WTC11 (cell line): ENCODE data around the gene ERC2. TPM values are rescaled to one million over a fixed set of nuclear protein-coding genes. Genes with fewer than 3 reads are reported as not detected.

Experiments
- ATAC-seq: fragments of 200-7000 bp; cut with Tn5 transposase; 2 replicates; pipeline ENCODE4 v1.10.0; 2021; ENCODE audit warnings: mild to moderate bottlenecking, moderate library complexity
- CTCF ChIA-PET: fragments of 300-600 bp; sonication (Branson Sonifier 250); formaldehyde crosslinking; loops from one replicate; lab custom pipeline; 2021; ENCODE audit warnings: antibody characterized with exemption; lab: Charles Lee
- POLR2A ChIA-PET: fragments of 350-600 bp; sonication (Branson Sonifier 250); formaldehyde crosslinking; loops from one replicate; lab custom pipeline; 2021; ENCODE audit warnings: antibody characterized with exemption; lab: Charles Lee
- DNase-seq: peaks from one replicate; pipeline ENCODE4 v3.0.0; 2021; ENCODE audit warnings: low spot score
- H3K27ac Mint-ChIP-seq: 2 replicates; pipeline ENCODE4 v1.8.0; 2021; ENCODE audit warnings: mixed read lengths
- H3K27me3 Mint-ChIP-seq: 2 replicates; pipeline ENCODE4 v1.8.0; 2021; ENCODE audit warnings: low read depth, mild to moderate bottlenecking, moderate library complexity, mixed read lengths
- H3K36me3 Mint-ChIP-seq: 2 replicates; pipeline ENCODE4 v1.8.0; 2021; ENCODE audit warnings: mixed read lengths
- H3K4me1 Mint-ChIP-seq: 2 replicates; pipeline ENCODE4 v1.8.0; 2022; ENCODE audit warnings: mixed read lengths
- H3K4me3 Mint-ChIP-seq: 2 replicates; pipeline ENCODE4 v1.8.0; 2021; ENCODE audit warnings: mild to moderate bottlenecking, moderate library complexity, mixed read lengths
- H3K9me3 Mint-ChIP-seq: 2 replicates; pipeline ENCODE4 v1.8.0; 2021; ENCODE audit warnings: mixed read lengths
- ARID4B ChIP-seq: sonication (generic); formaldehyde crosslinking; IDR thresholded peaks from 2 replicates; pipeline ENCODE4 v1.8.0; 2023; ENCODE audit warnings: missing genetic modification reagents, mild to moderate bottlenecking, borderline replicate concordance
- CTCF ChIP-seq: fragments of 200-600 bp; IDR thresholded peaks from 2 replicates; pipeline ENCODE4 v1.8.0; 2022; ENCODE audit warnings: antibody characterized with exemption
- HMGA2 ChIP-seq: fragments of 250-450 bp; sonication (Bioruptor Pico); IDR thresholded peaks from 2 replicates; pipeline ENCODE4 v1.4.0; 2021; ENCODE audit warnings: mild to moderate bottlenecking, moderate library complexity
- IRF2 ChIP-seq: sonication (generic); formaldehyde crosslinking; IDR thresholded peaks from 2 replicates; pipeline ENCODE4 v1.8.0; 2022; ENCODE audit warnings: low read depth, missing genetic modification reagents, borderline replicate concordance
- ZNF138 ChIP-seq: sonication (generic); formaldehyde crosslinking; conservative IDR thresholded peaks from 2 replicates; pipeline ENCODE4 v1.8.1; 2022; ENCODE audit warnings: mild to moderate bottlenecking, moderate library complexity, missing genetic modification reagents
- ZNF512 ChIP-seq: sonication (generic); formaldehyde crosslinking; IDR thresholded peaks from 2 replicates; pipeline ENCODE4 v1.8.1; 2022; ENCODE audit warnings: missing genetic modification reagents, borderline replicate concordance
- ZNF671 ChIP-seq: fragments of 250-450 bp; sonication (Bioruptor Pico); IDR thresholded peaks from 2 replicates; pipeline ENCODE4 v1.8.0; 2021; ENCODE audit warnings: mild to moderate bottlenecking
- total RNA-seq: library from RNA; stranded (reverse); gene quantifications from 3 replicates; pipeline ENCODE4 v1.2.3, GENCODE V29; 2021
- TF ChIP-seq, protein P1 (sequence below): sonication (generic); formaldehyde crosslinking; IDR thresholded peaks from 2 replicates; pipeline ENCODE4 v1.8.1; 2022; ENCODE audit warnings: mild to moderate bottlenecking, missing genetic modification reagents, moderate library complexity, borderline replicate concordance
- TF ChIP-seq, protein P2 (sequence below): sonication (generic); formaldehyde crosslinking; IDR thresholded peaks from 2 replicates; pipeline ENCODE4 v1.8.0; 2023; ENCODE audit warnings: mild to moderate bottlenecking, missing genetic modification reagents
- TF ChIP-seq, protein P3 (sequence below): sonication (generic); formaldehyde crosslinking; IDR thresholded peaks from 2 replicates; pipeline ENCODE4 v1.8.0; 2022; ENCODE audit warnings: mild to moderate bottlenecking, missing genetic modification reagents

The ERC2 gene
- total RNA-seq, 1 experiment from 2014 or later = 23.5 TPM

GRCh38 chr3:55903680-55904079, 564.6 kb downstream of the ERC2 start:
- CTCF ChIA-PET = no interaction called here
- POLR2A ChIA-PET = no interaction called here
- H3K36me3 Mint-ChIP-seq = no peaks in the 10 kb centered on the region

More at GRCh38 chr3:55903680-55904079, 564.6 kb downstream of the ERC2 start:
- DNase-seq (no peak), ATAC-seq (no peak)
- Mint-ChIP-seq H3K9me3 (no peaks in the 10 kb centered on the region), H3K27me3 (no peaks in the 10 kb centered on the region), H3K4me3 (no peak overlapping the region), H3K4me1 (no peaks in the 10 kb centered on the region; the same call in 1 of the 2 replicates), H3K27ac (no peak overlapping the region)
- no peak for TF ChIP-seq ZNF671 (CRISPR knock-in tag)
- no peak for TF ChIP-seq ARID4B (CRISPR knock-in tag)
- no peak for TF ChIP-seq HMGA2 (CRISPR knock-in tag)
- TF ChIP-seq ZNF138 (CRISPR knock-in tag) = no peak
- TF ChIP-seq, protein P1, sequence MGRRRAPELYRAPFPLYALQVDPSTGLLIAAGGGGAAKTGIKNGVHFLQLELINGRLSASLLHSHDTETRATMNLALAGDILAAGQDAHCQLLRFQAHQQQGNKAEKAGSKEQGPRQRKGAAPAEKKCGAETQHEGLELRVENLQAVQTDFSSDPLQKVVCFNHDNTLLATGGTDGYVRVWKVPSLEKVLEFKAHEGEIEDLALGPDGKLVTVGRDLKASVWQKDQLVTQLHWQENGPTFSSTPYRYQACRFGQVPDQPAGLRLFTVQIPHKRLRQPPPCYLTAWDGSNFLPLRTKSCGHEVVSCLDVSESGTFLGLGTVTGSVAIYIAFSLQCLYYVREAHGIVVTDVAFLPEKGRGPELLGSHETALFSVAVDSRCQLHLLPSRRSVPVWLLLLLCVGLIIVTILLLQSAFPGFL = no peak
- no peak for TF ChIP-seq CTCF
- TF ChIP-seq, protein P2, sequence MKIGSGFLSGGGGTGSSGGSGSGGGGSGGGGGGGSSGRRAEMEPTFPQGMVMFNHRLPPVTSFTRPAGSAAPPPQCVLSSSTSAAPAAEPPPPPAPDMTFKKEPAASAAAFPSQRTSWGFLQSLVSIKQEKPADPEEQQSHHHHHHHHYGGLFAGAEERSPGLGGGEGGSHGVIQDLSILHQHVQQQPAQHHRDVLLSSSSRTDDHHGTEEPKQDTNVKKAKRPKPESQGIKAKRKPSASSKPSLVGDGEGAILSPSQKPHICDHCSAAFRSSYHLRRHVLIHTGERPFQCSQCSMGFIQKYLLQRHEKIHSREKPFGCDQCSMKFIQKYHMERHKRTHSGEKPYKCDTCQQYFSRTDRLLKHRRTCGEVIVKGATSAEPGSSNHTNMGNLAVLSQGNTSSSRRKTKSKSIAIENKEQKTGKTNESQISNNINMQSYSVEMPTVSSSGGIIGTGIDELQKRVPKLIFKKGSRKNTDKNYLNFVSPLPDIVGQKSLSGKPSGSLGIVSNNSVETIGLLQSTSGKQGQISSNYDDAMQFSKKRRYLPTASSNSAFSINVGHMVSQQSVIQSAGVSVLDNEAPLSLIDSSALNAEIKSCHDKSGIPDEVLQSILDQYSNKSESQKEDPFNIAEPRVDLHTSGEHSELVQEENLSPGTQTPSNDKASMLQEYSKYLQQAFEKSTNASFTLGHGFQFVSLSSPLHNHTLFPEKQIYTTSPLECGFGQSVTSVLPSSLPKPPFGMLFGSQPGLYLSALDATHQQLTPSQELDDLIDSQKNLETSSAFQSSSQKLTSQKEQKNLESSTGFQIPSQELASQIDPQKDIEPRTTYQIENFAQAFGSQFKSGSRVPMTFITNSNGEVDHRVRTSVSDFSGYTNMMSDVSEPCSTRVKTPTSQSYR (CRISPR knock-in tag) = no peak
- no peak for TF ChIP-seq ZNF512 (CRISPR knock-in tag)
- no peak for TF ChIP-seq IRF2
- TF ChIP-seq, protein P3, sequence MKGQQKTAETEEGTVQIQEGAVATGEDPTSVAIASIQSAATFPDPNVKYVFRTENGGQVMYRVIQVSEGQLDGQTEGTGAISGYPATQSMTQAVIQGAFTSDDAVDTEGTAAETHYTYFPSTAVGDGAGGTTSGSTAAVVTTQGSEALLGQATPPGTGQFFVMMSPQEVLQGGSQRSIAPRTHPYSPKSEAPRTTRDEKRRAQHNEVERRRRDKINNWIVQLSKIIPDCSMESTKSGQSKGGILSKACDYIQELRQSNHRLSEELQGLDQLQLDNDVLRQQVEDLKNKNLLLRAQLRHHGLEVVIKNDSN (CRISPR knock-in tag) = no peak
